Peyer's patch (tissue), 4 donors: Measurements from ENCODE around the gene RBBP5. TPM values are rescaled to one million over a fixed set of nuclear protein-coding genes. Genes with fewer than 3 reads are reported as not detected.

Experiments
- DNase-seq, 3 donors: peaks; one replicate each; pipeline ENCODE4 v3.0.0-alpha.2; 2017 to 2019
- H3K27ac ChIP-seq, 4 donors: fragments of 200-600 bp; sonication (generic); one replicate each; pipeline ENCODE4 v1.5.1; 2016 to 2019
- H3K27me3 ChIP-seq, 2 donors: fragments of 200-600 bp; sonication (generic); one replicate each; pipeline ENCODE4 v1.5.1; 2019
- H3K36me3 ChIP-seq, 3 donors: fragments of 200-600 bp; sonication (generic); one replicate each; pipeline ENCODE4 v1.5.1; 2016 to 2019
- H3K4me1 ChIP-seq, 4 donors: fragments of 200-600 bp; sonication (generic); one replicate each; pipeline ENCODE4 v1.5.1; 2016 to 2019
- H3K4me3 ChIP-seq, 4 donors: fragments of 200-600 bp; sonication (generic); 1 replicate in 3 of 4; 2 replicates in 1 of 4; pipeline ENCODE4 v1.5.1; 2016 to 2019; ENCODE audit warnings: mild to moderate bottlenecking in 1 of 4
- H3K9me3 ChIP-seq, 4 donors: fragments of 200-600 bp; sonication (generic); one replicate each; pipeline ENCODE4 v1.5.1; 2016 to 2019; ENCODE audit warnings: mild to moderate bottlenecking in 1 of 4
- POLR2A ChIP-seq, 2 donors: fragments of 450-650 bp; IDR thresholded peaks; one replicate each; pipeline ENCODE4 v1.5.1; 2017; ENCODE audit warnings: antibody characterized with exemption in 2 of 2, mild to moderate bottlenecking in 2 of 2, moderate library complexity in 2 of 2
- total RNA-seq, 4 donors: library from RNA; depleted of rRNA; stranded (reverse); fragments of >200 nt; gene quantifications; one replicate each; pipeline ENCODE4 v1.1.0, GENCODE V29; 2016
- TF ChIP-seq, protein P1 (sequence below), 6 experiments: fragments of 450-650 bp in 4 of 6; fragments of 200-600 bp in 2 of 6; sonication (generic) in 1 of 6; IDR thresholded peaks; one replicate each; pipeline ENCODE4 v1.5.1; 2017 to 2019; ENCODE audit warnings: antibody characterized with exemption in 6 of 6, mild to moderate bottlenecking in 3 of 6, moderate library complexity in 1 of 6

The RBBP5 gene
- total RNA-seq, 4 donors from 2014 or later = 11.9 to 21.5 (median 15.3) TPM

GRCh38 chr1:205077158-205077933 is 44.4 kb downstream of the RBBP5 start:
- H3K27me3 ChIP-seq = no peaks in the 10 kb centered on the region
- no peaks in the 10 kb centered on the region for H3K4me1 ChIP-seq
- no peak for DNase-seq
- no peaks in the 10 kb centered on the region for H3K36me3 ChIP-seq
- no peak for TF ChIP-seq POLR2A (IDR thresholded peaks at IDR 0.05)
- TF ChIP-seq, protein P1, sequence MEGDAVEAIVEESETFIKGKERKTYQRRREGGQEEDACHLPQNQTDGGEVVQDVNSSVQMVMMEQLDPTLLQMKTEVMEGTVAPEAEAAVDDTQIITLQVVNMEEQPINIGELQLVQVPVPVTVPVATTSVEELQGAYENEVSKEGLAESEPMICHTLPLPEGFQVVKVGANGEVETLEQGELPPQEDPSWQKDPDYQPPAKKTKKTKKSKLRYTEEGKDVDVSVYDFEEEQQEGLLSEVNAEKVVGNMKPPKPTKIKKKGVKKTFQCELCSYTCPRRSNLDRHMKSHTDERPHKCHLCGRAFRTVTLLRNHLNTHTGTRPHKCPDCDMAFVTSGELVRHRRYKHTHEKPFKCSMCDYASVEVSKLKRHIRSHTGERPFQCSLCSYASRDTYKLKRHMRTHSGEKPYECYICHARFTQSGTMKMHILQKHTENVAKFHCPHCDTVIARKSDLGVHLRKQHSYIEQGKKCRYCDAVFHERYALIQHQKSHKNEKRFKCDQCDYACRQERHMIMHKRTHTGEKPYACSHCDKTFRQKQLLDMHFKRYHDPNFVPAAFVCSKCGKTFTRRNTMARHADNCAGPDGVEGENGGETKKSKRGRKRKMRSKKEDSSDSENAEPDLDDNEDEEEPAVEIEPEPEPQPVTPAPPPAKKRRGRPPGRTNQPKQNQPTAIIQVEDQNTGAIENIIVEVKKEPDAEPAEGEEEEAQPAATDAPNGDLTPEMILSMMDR (IDR thresholded peaks at IDR 0.05) = no peak
- H3K27ac ChIP-seq = no peak overlapping the region
- H3K9me3 ChIP-seq = no peaks in the 10 kb centered on the region
- no peak overlapping the region for H3K4me3 ChIP-seq

GRCh38 chr1:205076245-205076761 is 45.5 kb downstream of the RBBP5 start:
- Histone ChIP-seq H3K9me3 (no peaks in the 10 kb centered on the region), H3K4me3 (no peak overlapping the region), H3K27me3 (no peaks in the 10 kb centered on the region), H3K27ac (no peak overlapping the region), H3K36me3 (no peaks in the 10 kb centered on the region), H3K4me1 (no peaks in the 10 kb centered on the region)
- peak in 1 of 3 donors; percentile 0 for DNase-seq
- no peak for TF ChIP-seq POLR2A (IDR thresholded peaks at IDR 0.05)
- TF ChIP-seq, protein P1 (IDR thresholded peaks at IDR 0.05) = no peak

GRCh38 chr1:205075642-205076155 is 46.1 kb downstream of the RBBP5 start:
- no peak overlapping the region for H3K27ac ChIP-seq
- H3K4me3 ChIP-seq = no peak overlapping the region
- H3K4me1 ChIP-seq = no peaks in the 10 kb centered on the region
- no peaks in the 10 kb centered on the region for H3K27me3 ChIP-seq
- H3K9me3 ChIP-seq = no peaks in the 10 kb centered on the region
- peak in 1 of 3 donors; percentile 0 for DNase-seq
- TF ChIP-seq, protein P1 (IDR thresholded peaks at IDR 0.05) = no peak
- no peak for TF ChIP-seq POLR2A (IDR thresholded peaks at IDR 0.05)
- H3K36me3 ChIP-seq = no peaks in the 10 kb centered on the region

DNA sequence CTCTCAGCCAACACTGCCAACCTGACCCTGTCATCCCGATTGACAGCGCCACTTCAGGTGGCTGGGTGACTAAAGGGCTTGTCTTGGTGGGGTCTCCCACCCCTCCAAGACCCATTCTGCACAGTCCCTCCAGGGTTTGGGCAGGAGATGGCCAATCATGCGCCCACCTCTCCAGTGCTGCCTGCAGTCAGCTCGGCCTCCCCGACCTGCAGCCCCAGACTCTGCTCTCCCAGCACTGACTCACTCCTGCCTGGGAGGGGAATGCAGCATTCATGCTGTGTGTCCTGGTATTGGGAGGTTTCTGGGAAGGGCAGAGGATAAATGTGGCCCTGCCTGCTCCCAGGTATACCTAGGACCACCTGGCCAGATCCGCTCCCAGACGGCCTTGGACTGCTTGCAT is 47.3 kb downstream of the RBBP5 start:
- H3K4me1 ChIP-seq = no peaks in the 10 kb centered on the region
- H3K4me3 ChIP-seq = no peak overlapping the region
- no peaks in the 10 kb centered on the region for H3K27me3 ChIP-seq
- no peaks in the 10 kb centered on the region for H3K36me3 ChIP-seq
- no peak for DNase-seq
- no peak overlapping the region for H3K27ac ChIP-seq
- TF ChIP-seq, protein P1 (IDR thresholded peaks at IDR 0.05) = no peak
- TF ChIP-seq POLR2A (IDR thresholded peaks at IDR 0.05) = no peak
- H3K9me3 ChIP-seq = no peaks in the 10 kb centered on the region

- H3K4me1 ChIP-seq = no peaks in the 10 kb centered on the region
- no peak overlapping the region for H3K27ac ChIP-seq
- no peak overlapping the region for H3K4me3 ChIP-seq
- no peaks in the 10 kb centered on the region for H3K27me3 ChIP-seq
- no peaks in the 10 kb centered on the region for H3K9me3 ChIP-seq
- DNase-seq = no peak
- H3K36me3 ChIP-seq = no peaks in the 10 kb centered on the region
- TF ChIP-seq, protein P1 (IDR thresholded peaks at IDR 0.05) = no peak
- TF ChIP-seq POLR2A (IDR thresholded peaks at IDR 0.05) = no peak
Observed at GRCh38 chr1:205074084-205074483, 47.7 kb downstream of the RBBP5 start.
